H1 (cell line): Measurements from ENCODE around the gene PTCRA. TPM values are rescaled to one million over a fixed set of nuclear protein-coding genes. Genes with fewer than 3 reads are reported as not detected.

ENCODE experiments used
- BRCA1 ChIP-seq: IDR thresholded peaks from 2 replicates; pipeline ENCODE4 v1.6.1; 2012; ENCODE audit warnings: low read depth, low read length, improper control_type of control experiment
- CTBP2 ChIP-seq: IDR thresholded peaks from 2 replicates; pipeline ENCODE4 v1.7.0; 2011; ENCODE audit warnings: borderline replicate concordance, mild to moderate bottlenecking, moderate library complexity, mixed read lengths, low read length; ENCODE audit not compliant: insufficient read depth, insufficient read length
- GTF2F1 ChIP-seq: IDR thresholded peaks from 2 replicates; pipeline ENCODE4 v1.6.1; 2012; ENCODE audit warnings: low read depth, low read length, improper control_type of control experiment, borderline replicate concordance
- JUN ChIP-seq: IDR thresholded peaks from 2 replicates; pipeline ENCODE4 v1.6.1; 2011; ENCODE audit warnings: low read depth, mild to moderate bottlenecking, improper control_type of control experiment, low read length
- POU5F1 ChIP-seq: IDR thresholded peaks from 2 replicates; pipeline ENCODE4 v1.6.1; 2011; ENCODE audit warnings: low read depth, mild to moderate bottlenecking, low read length, moderate library complexity
- RXRA ChIP-seq: IDR thresholded peaks from 2 replicates; pipeline ENCODE4 v1.6.1; 2011; ENCODE audit warnings: low read depth, mild to moderate bottlenecking, low read length, moderate library complexity; ENCODE audit not compliant: insufficient read depth
- SP1 ChIP-seq: IDR thresholded peaks from 2 replicates; pipeline ENCODE4 v1.6.1; 2011; ENCODE audit warnings: low read depth, low read length
- SUZ12 ChIP-seq: fragments of 200-600 bp; sonication (generic); IDR thresholded peaks from 2 replicates; pipeline ENCODE4 v1.6.1; 2012; ENCODE audit warnings: mild to moderate bottlenecking, inconsistent platforms, low read length, moderate library complexity, mixed read lengths
- TAF7 ChIP-seq: optimal IDR thresholded peaks from 2 replicates; pipeline ENCODE3; 2011; ENCODE audit warnings: low read depth, mild to moderate bottlenecking, inconsistent platforms, low read length, moderate library complexity, borderline replicate concordance
- YY1 ChIP-seq: IDR thresholded peaks from 2 replicates; pipeline ENCODE4 v1.6.1; 2011; ENCODE audit warnings: low read depth, mild to moderate bottlenecking, low read length
- polyA plus RNA-seq, 7 experiments: library from polyadenylated mRNA; depleted of rRNA in 3 of 7; stranded (reverse) in 5 of 7; unstranded in 2 of 7; fragments of >200 nt in 5 of 7; fragments of 200-250 nt in 2 of 7; gene quantifications; 1 replicate in 5 of 7; 2 replicates in 1 of 7; 4 replicates in 1 of 7; pipeline versions ENCODE4 v1.2.1 to v1.2.3, GENCODE V29; 2011 to 2013; ENCODE audit warnings: missing spikeins in 2 of 7, mixed read lengths in 2 of 7
- total RNA-seq: library from RNA; stranded (reverse); fragmentation: NEBNext Ultra II Directional; extraction: Animal tissue kit (Norgen Biotek cat#: 25700); gene quantifications from 2 replicates; pipeline ENCODE4 v1.2.1, GENCODE V29; 2021
- TF ChIP-seq, protein P1 (sequence below): fragments of 300-600 bp; sonication (generic); IDR thresholded peaks from 2 replicates; pipeline ENCODE4 v1.7.1; 2012; ENCODE audit warnings: low read length, moderate library complexity, mild to moderate bottlenecking, inconsistent platforms; ENCODE audit not compliant: insufficient replicate concordance

The PTCRA gene
- total and polyA plus RNA-seq, 2 of the 8 experiments (the other 6 are each of a cell fraction or from before 2014, with no cell fraction given): not detected

DNA sequence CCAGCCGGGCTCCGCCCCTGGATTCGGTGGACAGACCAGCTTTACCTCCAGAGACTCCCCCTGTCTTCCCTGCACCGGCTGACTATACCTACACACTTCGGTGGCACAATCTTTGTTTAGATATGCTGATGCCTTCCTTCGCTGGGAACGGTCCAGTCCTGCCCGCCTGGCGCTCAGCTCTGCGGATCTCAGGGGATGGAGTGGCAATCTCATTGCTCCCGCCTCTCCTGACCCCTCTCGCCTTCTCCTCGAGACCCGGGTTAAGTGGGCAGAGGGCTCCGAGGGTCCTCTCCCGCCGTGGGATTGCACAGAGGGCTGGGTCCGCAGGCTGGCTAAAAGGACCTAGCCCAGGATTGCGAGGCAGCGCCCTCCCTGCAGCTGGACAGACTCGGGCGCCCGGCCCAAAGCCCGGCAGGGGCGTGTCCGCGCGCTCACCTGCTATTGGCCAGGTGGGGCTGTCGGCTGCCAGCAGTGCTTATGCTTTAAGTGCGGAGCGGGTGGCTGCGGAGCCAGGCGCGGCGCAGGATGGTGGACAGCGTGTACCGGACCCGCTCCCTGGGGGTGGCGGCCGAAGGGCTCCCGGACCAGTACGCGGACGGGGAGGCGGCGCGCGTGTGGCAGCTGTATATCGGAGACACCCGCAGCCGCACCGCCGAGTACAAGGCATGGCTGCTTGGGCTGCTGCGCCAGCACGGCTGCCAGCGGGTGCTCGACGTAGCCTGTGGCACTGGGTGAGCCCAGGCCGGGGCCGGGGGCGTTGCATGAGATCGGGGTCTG is 44.6 kb downstream of the PTCRA start, which contains the start of gene GNMT (continued):
- TF ChIP-seq, protein P1, sequence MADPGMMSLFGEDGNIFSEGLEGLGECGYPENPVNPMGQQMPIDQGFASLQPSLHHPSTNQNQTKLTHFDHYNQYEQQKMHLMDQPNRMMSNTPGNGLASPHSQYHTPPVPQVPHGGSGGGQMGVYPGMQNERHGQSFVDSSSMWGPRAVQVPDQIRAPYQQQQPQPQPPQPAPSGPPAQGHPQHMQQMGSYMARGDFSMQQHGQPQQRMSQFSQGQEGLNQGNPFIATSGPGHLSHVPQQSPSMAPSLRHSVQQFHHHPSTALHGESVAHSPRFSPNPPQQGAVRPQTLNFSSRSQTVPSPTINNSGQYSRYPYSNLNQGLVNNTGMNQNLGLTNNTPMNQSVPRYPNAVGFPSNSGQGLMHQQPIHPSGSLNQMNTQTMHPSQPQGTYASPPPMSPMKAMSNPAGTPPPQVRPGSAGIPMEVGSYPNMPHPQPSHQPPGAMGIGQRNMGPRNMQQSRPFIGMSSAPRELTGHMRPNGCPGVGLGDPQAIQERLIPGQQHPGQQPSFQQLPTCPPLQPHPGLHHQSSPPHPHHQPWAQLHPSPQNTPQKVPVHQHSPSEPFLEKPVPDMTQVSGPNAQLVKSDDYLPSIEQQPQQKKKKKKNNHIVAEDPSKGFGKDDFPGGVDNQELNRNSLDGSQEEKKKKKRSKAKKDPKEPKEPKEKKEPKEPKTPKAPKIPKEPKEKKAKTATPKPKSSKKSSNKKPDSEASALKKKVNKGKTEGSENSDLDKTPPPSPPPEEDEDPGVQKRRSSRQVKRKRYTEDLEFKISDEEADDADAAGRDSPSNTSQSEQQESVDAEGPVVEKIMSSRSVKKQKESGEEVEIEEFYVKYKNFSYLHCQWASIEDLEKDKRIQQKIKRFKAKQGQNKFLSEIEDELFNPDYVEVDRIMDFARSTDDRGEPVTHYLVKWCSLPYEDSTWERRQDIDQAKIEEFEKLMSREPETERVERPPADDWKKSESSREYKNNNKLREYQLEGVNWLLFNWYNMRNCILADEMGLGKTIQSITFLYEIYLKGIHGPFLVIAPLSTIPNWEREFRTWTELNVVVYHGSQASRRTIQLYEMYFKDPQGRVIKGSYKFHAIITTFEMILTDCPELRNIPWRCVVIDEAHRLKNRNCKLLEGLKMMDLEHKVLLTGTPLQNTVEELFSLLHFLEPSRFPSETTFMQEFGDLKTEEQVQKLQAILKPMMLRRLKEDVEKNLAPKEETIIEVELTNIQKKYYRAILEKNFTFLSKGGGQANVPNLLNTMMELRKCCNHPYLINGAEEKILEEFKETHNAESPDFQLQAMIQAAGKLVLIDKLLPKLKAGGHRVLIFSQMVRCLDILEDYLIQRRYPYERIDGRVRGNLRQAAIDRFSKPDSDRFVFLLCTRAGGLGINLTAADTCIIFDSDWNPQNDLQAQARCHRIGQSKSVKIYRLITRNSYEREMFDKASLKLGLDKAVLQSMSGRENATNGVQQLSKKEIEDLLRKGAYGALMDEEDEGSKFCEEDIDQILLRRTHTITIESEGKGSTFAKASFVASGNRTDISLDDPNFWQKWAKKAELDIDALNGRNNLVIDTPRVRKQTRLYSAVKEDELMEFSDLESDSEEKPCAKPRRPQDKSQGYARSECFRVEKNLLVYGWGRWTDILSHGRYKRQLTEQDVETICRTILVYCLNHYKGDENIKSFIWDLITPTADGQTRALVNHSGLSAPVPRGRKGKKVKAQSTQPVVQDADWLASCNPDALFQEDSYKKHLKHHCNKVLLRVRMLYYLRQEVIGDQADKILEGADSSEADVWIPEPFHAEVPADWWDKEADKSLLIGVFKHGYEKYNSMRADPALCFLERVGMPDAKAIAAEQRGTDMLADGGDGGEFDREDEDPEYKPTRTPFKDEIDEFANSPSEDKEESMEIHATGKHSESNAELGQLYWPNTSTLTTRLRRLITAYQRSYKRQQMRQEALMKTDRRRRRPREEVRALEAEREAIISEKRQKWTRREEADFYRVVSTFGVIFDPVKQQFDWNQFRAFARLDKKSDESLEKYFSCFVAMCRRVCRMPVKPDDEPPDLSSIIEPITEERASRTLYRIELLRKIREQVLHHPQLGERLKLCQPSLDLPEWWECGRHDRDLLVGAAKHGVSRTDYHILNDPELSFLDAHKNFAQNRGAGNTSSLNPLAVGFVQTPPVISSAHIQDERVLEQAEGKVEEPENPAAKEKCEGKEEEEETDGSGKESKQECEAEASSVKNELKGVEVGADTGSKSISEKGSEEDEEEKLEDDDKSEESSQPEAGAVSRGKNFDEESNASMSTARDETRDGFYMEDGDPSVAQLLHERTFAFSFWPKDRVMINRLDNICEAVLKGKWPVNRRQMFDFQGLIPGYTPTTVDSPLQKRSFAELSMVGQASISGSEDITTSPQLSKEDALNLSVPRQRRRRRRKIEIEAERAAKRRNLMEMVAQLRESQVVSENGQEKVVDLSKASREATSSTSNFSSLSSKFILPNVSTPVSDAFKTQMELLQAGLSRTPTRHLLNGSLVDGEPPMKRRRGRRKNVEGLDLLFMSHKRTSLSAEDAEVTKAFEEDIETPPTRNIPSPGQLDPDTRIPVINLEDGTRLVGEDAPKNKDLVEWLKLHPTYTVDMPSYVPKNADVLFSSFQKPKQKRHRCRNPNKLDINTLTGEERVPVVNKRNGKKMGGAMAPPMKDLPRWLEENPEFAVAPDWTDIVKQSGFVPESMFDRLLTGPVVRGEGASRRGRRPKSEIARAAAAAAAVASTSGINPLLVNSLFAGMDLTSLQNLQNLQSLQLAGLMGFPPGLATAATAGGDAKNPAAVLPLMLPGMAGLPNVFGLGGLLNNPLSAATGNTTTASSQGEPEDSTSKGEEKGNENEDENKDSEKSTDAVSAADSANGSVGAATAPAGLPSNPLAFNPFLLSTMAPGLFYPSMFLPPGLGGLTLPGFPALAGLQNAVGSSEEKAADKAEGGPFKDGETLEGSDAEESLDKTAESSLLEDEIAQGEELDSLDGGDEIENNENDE: no peak
- peak; percentile 56 for TF ChIP-seq TAF7
- no peak for TF ChIP-seq SP1
- TF ChIP-seq SUZ12: no peak
- no peak for TF ChIP-seq GTF2F1
- TF ChIP-seq POU5F1: no peak
- no peak for TF ChIP-seq BRCA1
- TF ChIP-seq JUN: no peak
- no peak for TF ChIP-seq CTBP2
- TF ChIP-seq RXRA: no peak
- no peak; the same call in 1 of the 2 replicates for TF ChIP-seq YY1
